Vagina (tissue), 2 donors: ENCODE data around the gene STIM1.

Experiments
- CTCF ChIP-seq, 3 experiments: fragments of 450-650 bp in 2 of 3; fragments of 200-600 bp in 1 of 3; sonication (generic) in 1 of 3; IDR thresholded peaks; one replicate each; pipeline ENCODE4 v1.5.1; 2017 to 2019; ENCODE audit warnings: antibody characterized with exemption in 3 of 3, mild to moderate bottlenecking in 2 of 3, moderate library complexity in 2 of 3
- POLR2A ChIP-seq, 2 donors: fragments of 450-650 bp; IDR thresholded peaks; one replicate each; pipeline ENCODE4 v1.6.1; 2017; ENCODE audit warnings: antibody characterized with exemption in 2 of 2, mild to moderate bottlenecking in 2 of 2, moderate library complexity in 2 of 2
- POLR2AphosphoS5 ChIP-seq, 2 donors: sonication (generic); formaldehyde crosslinking; IDR thresholded peaks; one replicate each; pipeline ENCODE4 v1.9.0; 2017; ENCODE audit warnings: antibody characterized with exemption in 2 of 2, mild to moderate bottlenecking in 2 of 2, low read depth in 1 of 2; ENCODE audit not compliant: insufficient read depth in 1 of 2

GRCh38 chr11:3849297-3849874 is 6.1 kb upstream of the STIM1 start:
- TF ChIP-seq POLR2AphosphoS5 (IDR thresholded peaks at IDR 0.05; ENCODE audit: insufficient read depth in 1 of 2, low read depth in 1 of 2) (no peak), CTCF (IDR thresholded peaks at IDR 0.05) (peak; percentile 26 to 64 (median 61)), POLR2A (IDR thresholded peaks at IDR 0.05) (no peak)
